IPS-18a (cell line): ENCODE data around the gene TEAD1.

Experiments used
- H3K27ac ChIP-seq: one replicate; pipeline ENCODE4 v1.5.1; 2013; ENCODE audit warnings: low read length
- H3K27me3 ChIP-seq: one replicate; pipeline ENCODE4 v1.6.1; 2013; ENCODE audit warnings: mild to moderate bottlenecking, low read length; ENCODE audit not compliant: control insufficient read depth, insufficient read depth
- H3K36me3 ChIP-seq: one replicate; pipeline ENCODE4 v1.6.1; 2013; ENCODE audit warnings: low read depth, low read length; ENCODE audit not compliant: control insufficient read depth
- H3K4me1 ChIP-seq: one replicate; pipeline ENCODE4 v1.6.1; 2013; ENCODE audit warnings: low read depth, low read length; ENCODE audit not compliant: control insufficient read depth
- H3K4me3 ChIP-seq: one replicate; pipeline ENCODE4 v1.5.1; 2013; ENCODE audit warnings: low read length
- H3K9ac ChIP-seq: one replicate; pipeline ENCODE4 v1.6.1; 2013; ENCODE audit warnings: mild to moderate bottlenecking, low read length, moderate library complexity
- H3K9me3 ChIP-seq: one replicate; pipeline ENCODE4 v1.6.1; 2013; ENCODE audit warnings: low read depth, low read length; ENCODE audit not compliant: control insufficient read depth

The TEAD1 gene

DNA sequence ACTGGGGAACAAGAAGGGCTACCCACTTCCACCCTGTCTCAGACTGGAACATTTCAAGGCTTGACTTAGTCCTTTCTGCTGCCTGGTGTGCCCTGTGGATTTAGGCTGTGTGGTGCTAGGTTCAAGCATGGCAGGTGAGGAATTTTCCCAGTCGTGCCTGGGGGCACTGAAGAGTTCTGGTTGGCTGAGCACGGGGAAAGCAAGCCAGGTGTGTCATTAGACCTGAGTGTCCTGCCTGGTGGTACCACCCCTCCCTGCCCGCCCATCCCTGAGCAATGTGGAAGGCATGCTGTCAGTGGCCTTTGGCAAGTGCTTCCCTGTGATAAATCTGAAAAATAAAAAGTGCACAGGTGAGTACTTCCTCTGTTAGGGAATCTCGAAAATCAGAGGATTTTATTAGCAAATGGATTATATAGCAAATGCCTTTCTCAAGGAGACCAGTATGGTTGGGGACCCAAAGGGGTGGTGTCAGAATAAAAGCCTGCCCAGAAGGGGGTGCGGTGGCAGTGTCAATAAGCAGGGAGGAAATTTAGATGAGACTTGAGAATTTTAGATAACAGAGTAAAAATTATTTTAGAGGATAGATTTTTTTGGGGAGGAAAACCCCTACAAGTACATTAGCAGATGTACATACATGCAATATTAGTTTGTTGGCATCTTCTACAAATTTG lies 22.8 kb downstream of the TEAD1 start:
- Histone ChIP-seq H3K4me3 (no peak overlapping the region), H3K27me3 (no peaks in the 10 kb centered on the region), H3K36me3 (no peaks in the 10 kb centered on the region), H3K27ac (no peak overlapping the region), H3K9me3 (no peaks in the 10 kb centered on the region), H3K9ac (no peak overlapping the region), H3K4me1 (peaks cover 62% of the 10 kb centered on the region)

- Histone ChIP-seq H3K9ac (no peak overlapping the region), H3K27ac (no peak overlapping the region), H3K4me1 (peaks cover 58% of the 10 kb centered on the region), H3K9me3 (no peaks in the 10 kb centered on the region), H3K36me3 (no peaks in the 10 kb centered on the region), H3K27me3 (no peaks in the 10 kb centered on the region), H3K4me3 (peak overlapping the region; percentile 13)
These were observed 23.8 kb downstream of the TEAD1 start for GRCh38 chr11:12698048-12698447.

GRCh38 chr11:12701811-12702592 lies 27.8 kb downstream of the TEAD1 start:
- peaks cover 3% of the 10 kb centered on the region for H3K36me3 ChIP-seq
- no peak overlapping the region for H3K9ac ChIP-seq
- H3K4me3 ChIP-seq = no peak overlapping the region
- no peaks in the 10 kb centered on the region for H3K9me3 ChIP-seq
- peaks cover 50% of the 10 kb centered on the region for H3K4me1 ChIP-seq
- H3K27me3 ChIP-seq = no peaks in the 10 kb centered on the region
- no peak overlapping the region for H3K27ac ChIP-seq

DNA sequence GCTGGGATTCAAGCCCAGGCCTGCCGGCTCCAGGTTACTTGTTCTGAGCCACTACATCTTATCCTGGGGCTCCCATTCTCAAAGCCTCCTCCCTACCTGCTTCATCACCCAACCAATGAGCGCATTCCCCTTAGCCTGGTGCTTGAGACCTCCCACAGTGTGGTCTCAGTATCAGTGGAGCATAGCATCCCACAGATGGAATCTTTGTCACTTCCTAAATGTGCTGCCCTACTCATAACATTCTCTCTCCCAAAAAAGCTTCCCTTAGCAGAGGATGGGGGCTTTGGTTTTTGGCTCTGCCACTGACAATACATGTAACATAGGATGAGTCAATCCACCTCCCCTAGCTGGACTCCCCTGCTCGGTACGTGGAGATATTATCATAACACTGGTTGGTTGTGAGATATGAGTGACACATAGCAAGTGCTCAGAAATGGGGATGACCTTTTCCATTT lies 28.8 kb downstream of the TEAD1 start:
- no peaks in the 10 kb centered on the region for H3K27me3 ChIP-seq
- H3K9ac ChIP-seq = no peak overlapping the region
- no peak overlapping the region for H3K4me3 ChIP-seq
- H3K9me3 ChIP-seq = no peaks in the 10 kb centered on the region
- H3K36me3 ChIP-seq = peaks cover 3% of the 10 kb centered on the region
- H3K4me1 ChIP-seq = peaks cover 54% of the 10 kb centered on the region
- H3K27ac ChIP-seq = no peak overlapping the region

DNA sequence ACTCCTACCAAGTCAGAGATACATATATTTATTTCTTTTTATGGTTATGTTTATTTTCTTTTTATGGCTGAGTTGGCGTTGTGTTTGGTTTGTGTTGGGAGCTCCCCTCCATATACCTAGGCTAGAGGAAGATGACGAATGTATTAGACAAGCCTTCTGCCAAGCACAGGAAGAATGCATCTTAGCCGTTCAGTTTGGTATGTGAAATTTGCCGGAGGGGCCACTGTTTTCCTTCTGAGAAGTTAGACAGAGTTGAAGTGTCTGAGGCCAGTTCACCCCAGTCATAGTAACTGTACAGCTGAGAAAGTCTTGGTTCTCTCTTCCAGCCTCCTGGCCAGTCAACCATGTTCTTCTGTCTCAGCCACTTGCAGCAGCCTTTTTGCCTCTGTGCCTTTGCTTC lies 29.8 kb downstream of the TEAD1 start:
- Histone ChIP-seq H3K27me3 (no peaks in the 10 kb centered on the region), H3K9me3 (no peaks in the 10 kb centered on the region), H3K36me3 (peaks cover 3% of the 10 kb centered on the region), H3K4me1 (peaks cover 44% of the 10 kb centered on the region), H3K27ac (no peak overlapping the region), H3K4me3 (no peak overlapping the region), H3K9ac (no peak overlapping the region)

DNA sequence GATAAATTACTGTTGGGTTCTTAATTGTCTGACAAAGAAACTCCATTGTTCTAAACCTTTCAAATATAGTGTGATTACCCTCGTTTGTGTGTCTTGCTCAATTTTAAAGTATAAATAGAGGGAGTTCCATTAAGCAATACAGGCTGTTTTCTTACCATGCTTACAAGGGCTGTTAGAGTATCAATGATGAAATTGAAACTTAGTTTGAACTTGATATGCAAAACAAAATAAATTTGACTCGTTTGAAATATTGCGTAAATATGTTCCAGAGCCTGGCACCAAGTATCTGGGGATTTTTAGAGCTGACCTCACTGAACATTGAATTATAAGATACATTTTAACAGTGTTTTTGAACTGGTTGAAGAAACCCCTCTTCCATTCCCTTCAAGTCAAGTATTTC lies 31.7 kb downstream of the TEAD1 start:
- no peak overlapping the region for H3K9ac ChIP-seq
- H3K27ac ChIP-seq = no peak overlapping the region
- no peaks in the 10 kb centered on the region for H3K27me3 ChIP-seq
- no peaks in the 10 kb centered on the region for H3K9me3 ChIP-seq
- peaks cover 42% of the 10 kb centered on the region for H3K4me1 ChIP-seq
- H3K4me3 ChIP-seq = no peak overlapping the region
- peaks cover 3% of the 10 kb centered on the region for H3K36me3 ChIP-seq

DNA sequence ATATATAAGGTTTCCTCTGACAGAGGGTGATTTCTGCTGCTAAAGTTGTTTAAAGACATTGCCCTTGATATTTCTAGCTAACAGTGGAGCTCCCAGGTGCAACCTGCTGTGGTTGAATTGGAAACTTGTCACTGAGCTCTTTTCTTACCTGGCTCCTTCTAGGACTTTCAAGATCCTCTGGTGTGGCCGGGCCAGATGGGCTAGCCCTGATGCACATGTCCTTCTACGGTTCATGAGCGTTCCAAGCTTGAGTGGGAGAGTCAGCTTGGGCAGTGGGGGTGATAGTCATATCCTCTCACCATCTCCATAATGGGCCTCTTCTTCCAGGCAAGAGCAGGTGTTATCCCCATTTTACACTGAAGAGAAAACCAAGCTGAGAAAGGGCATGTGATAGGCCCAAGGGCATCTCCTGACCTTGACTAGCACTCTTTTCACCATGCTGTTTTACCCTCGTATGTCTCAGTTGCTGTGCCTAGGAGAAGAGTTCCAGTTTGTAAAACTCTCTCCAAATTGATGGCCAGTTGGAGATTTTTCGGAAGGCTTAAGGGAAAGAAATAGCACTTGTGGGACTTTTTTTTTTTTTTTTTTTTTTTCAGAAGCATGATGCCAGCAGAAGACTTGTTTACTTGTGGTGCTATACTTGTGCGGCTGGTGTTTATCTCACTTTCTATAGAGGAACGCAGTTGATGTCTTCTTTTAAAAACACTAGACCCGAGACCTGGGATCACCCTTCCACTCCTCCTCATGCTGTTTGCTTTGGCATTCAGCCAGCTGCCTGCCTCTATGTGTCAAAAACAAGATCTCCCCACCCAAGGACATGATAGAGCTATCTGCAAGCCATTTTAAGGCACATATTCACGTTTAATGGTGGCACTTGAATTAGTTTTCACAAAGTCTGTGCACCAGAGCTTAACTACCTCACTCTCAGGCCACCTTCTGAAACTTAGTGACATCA lies 32.6 kb downstream of the TEAD1 start:
- Histone ChIP-seq H3K4me3 (no peak overlapping the region), H3K4me1 (peaks cover 39% of the 10 kb centered on the region), H3K36me3 (peaks cover 3% of the 10 kb centered on the region), H3K9ac (no peak overlapping the region), H3K9me3 (no peaks in the 10 kb centered on the region), H3K27ac (no peak overlapping the region), H3K27me3 (no peaks in the 10 kb centered on the region)

- H3K9ac ChIP-seq = no peak overlapping the region
These were observed 33.3 kb downstream of the TEAD1 start for GRCh38 chr11:12707500-12707880.

DNA sequence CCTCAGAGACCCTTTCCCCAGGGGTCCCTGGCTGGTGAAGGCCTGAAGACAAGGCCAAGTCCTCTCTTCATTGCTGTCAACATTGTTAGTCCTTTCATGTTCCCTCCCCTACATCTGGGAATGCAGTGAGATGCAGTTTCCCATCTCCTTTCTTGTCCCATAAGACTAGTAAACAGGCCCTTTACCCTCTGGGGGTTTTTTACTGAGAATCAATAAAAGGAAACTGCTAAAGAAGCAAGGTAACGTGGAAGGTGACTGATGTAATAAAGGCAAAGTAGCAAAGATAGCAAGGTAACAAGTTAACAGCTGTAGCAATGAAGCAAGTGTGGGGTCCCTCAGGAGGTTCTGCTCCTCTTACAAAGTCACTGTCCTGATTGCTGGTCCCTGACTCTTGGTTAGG lies 37.3 kb downstream of the TEAD1 start:
- H3K27me3 ChIP-seq = no peaks in the 10 kb centered on the region
- no peak overlapping the region for H3K27ac ChIP-seq
- peaks cover 22% of the 10 kb centered on the region for H3K4me1 ChIP-seq
- H3K4me3 ChIP-seq = no peak overlapping the region
- H3K36me3 ChIP-seq = no peaks in the 10 kb centered on the region
- no peak overlapping the region for H3K9ac ChIP-seq
- no peaks in the 10 kb centered on the region for H3K9me3 ChIP-seq

More at GRCh38 chr11:12707500-12707880, 33.3 kb downstream of the TEAD1 start:
- no peak overlapping the region for H3K4me3 ChIP-seq
- no peaks in the 10 kb centered on the region for H3K9me3 ChIP-seq
- H3K27ac ChIP-seq = no peak overlapping the region
- no peaks in the 10 kb centered on the region for H3K27me3 ChIP-seq
- peaks cover 35% of the 10 kb centered on the region for H3K4me1 ChIP-seq
- peaks cover 3% of the 10 kb centered on the region for H3K36me3 ChIP-seq

- Histone ChIP-seq H3K4me3 (no peak overlapping the region), H3K27ac (no peak overlapping the region), H3K4me1 (peaks cover 22% of the 10 kb centered on the region), H3K36me3 (no peaks in the 10 kb centered on the region), H3K9ac (no peak overlapping the region), H3K27me3 (no peaks in the 10 kb centered on the region), H3K9me3 (no peaks in the 10 kb centered on the region)
These were observed 37.9 kb downstream of the TEAD1 start for GRCh38 chr11:12712132-12712531.

DNA sequence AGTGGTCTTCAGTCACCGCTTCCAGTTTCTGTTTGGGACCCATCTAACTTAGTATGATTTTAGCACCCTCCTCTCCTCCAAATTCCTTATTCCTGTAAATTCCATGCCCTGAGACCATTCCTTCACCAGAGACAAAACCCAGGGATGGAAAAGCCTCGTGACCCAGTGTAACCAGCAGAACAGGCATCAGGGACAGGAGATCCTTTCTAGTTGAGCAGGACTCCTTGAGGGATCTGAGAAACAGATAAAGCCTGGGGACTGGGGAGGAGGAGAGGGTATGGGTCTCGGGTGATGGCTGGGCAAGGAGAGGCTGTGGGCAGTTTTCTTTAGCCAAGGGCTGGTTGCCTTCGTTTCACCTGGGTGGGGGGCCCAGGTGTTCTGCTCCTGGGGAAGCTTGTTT lies 40.9 kb downstream of the TEAD1 start:
- peaks cover 36% of the 10 kb centered on the region for H3K4me1 ChIP-seq
- no peaks in the 10 kb centered on the region for H3K27me3 ChIP-seq
- no peak overlapping the region for H3K9ac ChIP-seq
- H3K36me3 ChIP-seq = no peaks in the 10 kb centered on the region
- no peaks in the 10 kb centered on the region for H3K9me3 ChIP-seq
- H3K4me3 ChIP-seq = no peak overlapping the region
- H3K27ac ChIP-seq = no peak overlapping the region
